Stimulated activated CD4-positive, alpha-beta T cell treated with anti-CD3 and anti-CD28 coated beads, Interleukin-4, amount 100 ng/mL, for 1 hour (primary cell): ENCODE results near the gene TAOK2.
"Not testable (repeated sequence)": the region's sequence is repeated elsewhere in the genome, so short reads cannot be mapped to it uniquely, and the experiment has no call there.

ENCODE experiments used
- DNase-seq: peaks from one replicate; pipeline ENCODE4 v3.0.0-alpha.2; 2020

The TAOK2 gene

DNA sequence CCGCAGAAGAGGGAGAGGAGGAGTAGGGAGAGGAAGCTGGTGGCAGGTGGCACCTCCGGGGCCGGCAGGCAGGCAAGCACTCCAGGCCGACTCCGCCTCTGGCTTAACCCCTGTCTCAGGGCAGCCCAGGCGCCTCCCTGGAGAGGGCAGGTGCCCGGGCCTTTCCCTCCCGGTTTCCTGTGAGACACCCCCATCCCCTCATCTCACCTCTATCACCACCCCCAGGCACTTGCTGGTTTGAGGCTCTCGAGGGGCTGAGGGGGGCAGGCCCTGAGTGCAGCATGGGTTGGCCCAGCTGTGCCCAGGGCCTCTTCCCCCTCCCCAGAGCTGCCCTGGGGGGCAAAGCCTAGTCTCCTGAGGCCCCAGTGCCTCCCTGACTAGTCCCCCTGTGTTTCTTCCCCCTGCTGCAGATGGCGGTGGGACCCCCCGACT lies 31.2 kb downstream of the TAOK2 start:
- no peak for DNase-seq

DNA sequence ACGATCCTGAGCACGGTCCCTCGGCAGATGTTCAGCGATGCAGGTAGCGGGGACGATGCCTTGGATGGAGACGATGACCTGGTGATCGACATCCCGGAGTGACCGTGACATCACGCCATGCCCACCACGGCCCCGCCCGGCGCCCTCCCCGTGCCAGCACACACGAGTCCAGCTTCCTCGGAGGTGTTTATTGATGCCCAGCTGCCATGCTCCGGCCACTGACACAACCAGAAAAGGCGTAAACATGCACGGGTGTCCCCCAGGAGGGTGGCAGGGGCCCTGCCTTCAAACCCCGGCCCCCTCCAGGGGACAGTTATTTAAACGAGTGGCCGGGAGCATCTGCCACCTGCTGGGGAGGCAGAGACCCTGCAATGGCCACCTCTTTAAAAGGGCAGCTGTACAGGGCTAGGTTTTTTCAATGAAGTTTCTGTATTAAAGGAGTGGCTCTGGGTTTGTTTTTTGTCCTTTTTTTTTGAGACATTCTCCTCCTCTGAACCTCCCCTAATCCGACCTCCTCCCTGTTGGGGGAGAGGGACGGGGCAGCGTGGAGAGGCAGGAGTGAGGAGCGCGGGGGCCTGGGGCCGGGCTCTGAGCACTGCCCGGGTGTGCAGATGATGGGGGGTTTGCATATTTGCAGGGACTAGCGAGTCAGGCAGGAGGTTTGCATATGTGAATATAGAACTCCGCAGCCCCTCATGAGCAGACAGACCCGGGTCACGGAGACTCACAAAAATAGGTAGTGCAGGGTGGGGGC lies 31.9 kb downstream of the TAOK2 start:
- DNase-seq = peak; percentile 46

DNA sequence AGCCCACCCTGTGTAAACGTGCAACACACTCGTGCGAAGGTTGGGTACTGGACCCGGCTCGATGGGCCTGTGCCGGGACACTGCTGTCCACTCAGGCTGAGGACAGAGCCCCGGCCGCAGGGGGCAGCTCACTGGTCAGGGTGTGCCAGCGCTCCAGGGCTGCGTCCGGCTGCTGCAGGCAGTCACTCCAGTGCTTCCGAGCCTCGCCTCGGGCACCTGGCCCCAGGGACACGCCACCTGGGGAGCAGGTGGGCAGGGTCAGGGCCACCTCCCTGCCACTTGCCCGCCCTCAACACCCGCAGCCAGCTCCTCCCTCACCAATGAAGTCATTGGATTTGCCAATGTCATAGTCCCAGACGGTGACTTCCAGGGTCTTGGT lies 32.4 kb downstream of the TAOK2 start:
- DNase-seq = no peak

DNA sequence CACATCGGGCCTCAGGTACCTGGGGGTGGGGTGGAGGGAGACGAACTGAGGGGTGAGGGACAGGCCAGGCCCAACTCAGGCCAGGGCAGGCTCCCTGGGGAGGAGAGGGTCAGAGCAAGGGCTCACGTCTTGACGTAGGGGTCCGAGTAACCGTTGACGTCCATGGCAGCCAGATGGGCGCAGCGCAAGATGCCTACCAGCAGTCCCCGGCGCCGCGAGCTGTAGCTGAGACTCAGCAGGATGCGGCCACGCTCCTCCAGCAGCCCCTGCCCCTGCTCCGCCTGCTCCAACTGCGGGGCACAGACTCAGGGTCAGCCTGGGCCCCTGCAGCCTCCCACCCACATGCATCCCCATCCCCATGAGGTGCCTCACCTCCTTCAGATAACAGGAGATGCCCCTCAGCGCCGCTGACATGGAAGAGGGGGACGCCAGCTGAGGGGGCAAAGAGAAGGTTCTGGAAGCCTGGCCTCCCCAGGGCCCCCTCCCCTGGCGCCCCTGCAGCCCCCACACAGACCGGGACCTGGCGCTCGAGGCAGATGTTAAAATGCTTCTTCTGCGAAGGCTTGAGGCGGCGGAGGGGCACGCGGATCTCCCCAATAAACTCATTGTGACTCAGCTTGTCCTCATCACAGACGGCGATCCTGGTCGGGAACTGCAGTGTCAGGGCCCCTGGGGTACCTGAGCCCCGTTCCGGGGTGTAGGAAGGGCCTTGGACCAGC lies 33.1 kb downstream of the TAOK2 start:
- DNase-seq = no peak

DNA sequence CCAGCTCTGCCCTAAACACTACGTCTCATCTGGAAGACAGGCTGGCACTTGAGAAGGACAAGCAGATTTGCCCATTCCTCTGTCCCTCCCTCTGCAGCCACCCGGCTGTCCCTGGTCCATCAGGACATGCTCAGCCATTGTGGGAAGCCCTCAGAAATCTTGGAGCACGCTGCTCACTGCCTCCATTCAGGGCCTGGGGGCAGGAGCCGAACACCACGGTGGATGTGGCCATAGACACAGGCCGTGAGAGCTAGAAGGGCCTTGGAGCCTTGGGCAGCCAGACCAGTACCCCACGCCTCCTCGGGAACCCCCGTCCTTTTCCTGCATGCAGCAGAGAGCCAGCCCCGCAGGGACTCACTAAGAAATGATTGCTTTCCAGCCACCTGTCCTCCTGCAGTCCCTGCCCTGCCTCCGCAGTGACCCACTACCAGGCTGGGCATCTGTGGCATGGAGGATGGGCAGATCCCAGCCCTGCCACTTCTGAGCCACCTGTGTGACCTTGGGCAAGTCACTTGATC lies 33.8 kb downstream of the TAOK2 start:
- DNase-seq = no peak

DNA sequence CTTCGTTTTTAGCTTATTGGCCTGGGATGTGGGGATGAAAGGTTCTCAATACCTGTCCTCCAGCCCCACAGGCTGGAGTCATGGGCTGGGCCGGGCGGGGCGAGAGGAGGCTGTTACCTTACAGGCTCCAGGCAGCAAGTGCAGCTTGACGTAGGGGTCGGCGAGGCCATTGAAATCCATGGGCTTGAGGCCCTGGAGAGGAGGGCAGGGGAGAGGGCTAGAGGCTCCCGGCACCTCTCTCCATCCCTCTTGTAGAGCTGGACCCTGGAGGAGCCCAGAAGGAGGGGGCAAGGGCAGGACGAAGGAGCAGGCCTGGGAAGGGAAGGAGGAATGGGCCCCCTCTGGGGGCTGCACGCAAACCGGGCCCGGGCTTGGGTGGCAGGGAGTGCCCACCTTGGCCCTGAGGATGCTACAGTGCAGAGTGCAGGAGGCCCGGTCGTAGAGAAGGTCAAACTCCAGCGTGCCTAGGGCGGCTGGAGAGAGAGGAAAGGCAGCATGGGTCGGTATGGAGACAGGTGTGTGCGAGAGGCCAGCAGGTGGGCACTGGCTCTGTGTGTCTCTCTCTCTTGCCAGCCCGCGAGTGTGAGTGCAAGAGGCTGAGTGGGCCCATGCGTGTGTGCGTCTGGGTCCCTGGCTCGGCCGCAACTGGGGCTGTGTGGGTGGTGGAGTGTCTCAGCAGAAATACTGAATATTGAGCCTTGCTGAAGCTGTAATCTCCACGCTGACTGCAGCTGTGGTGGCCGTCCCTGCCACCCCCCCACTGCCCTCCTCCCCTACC lies 35.6 kb downstream of the TAOK2 start:
- DNase-seq = no peak

DNA sequence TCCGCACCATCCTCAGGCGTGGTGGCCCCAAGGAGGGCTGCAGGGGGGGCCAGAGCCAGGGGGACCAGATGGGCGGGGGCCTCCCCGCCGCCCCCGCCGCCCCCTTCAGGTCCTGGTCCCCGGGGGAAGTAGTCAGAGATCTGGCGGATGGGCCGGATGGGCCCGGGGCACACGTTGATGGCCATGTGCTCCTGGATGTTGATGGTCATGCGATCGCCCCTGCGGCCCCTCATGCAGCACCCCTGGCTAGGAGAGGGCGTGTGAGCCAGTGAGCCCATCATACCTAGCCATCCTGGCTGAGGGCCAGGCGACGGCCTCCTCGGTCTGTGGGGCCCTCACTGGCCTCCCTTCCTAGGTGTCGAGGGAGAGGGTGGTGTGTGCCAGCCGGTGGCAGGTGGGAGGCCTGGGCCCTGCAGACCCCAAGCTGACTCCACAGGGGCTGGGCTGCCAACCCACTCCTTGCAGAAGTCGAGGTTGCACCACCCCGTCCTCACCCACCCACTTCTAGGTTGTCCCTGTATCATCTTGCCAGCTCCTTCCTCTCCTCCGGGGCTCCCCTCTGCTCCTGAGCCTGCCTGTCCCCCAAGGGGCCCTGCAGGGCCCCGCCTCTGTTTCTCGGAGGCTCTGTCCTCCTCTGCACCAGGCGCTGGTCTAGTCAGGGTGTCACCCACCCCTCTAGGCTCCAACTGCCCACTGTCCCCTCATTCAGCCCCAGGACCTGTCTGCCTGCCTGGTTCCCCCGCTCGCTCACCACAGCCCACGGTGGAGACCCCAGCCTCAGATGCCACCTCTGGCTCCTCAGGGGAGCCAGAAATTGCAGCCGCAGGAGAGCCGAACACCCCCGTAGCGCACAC lies 36.5 kb downstream of the TAOK2 start:
- no peak for DNase-seq

DNA sequence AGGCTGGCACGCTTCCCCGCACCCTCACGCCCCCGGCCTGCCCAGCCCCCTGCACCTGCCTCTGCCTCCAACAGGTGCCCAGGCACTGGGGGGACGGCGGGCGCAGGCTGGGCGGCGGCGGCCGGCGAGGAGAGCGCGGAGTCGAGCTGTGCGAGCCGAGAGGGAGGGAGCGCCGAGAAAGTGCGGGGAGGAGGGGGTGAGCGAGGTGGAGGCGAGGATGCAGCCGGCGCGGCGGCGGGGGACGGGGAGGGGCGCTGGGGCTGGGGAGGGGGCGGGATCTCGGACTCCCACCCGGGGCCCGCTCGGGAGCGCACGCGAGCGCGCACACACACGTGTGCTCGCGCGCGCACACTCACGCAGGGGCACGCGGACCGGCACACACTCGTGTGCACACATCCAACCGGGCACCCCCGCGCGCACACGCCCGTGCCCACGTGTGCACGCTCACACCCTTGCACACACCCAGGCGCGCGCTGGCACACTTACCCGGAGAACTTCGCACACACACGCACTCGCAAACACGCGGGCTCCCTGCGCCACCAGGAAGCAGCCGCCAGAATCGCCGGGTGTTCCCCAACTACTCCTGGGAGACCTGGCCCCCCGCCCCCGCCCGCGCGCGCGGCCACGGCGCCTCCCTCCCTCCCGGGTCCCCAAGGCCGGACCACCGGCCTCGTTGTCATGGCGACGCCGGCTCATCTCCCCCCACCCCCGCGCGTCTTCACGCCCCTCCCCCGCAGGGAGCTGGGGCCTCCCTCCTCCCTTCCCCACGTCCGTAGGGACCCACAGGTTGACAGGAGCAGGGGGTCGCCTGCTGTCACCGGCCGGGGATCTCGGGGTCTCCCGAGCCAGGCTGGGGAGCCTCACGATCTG lies 37.4 kb downstream of the TAOK2 start, which contains the start of gene DOC2A:
Gene DOC2A (minus strand): TSS at position 184 of the 870 bp plus-strand sequence. CDS start 805 bp downstream, outside the sequence.
- DNase-seq = peak; percentile 51

DNA sequence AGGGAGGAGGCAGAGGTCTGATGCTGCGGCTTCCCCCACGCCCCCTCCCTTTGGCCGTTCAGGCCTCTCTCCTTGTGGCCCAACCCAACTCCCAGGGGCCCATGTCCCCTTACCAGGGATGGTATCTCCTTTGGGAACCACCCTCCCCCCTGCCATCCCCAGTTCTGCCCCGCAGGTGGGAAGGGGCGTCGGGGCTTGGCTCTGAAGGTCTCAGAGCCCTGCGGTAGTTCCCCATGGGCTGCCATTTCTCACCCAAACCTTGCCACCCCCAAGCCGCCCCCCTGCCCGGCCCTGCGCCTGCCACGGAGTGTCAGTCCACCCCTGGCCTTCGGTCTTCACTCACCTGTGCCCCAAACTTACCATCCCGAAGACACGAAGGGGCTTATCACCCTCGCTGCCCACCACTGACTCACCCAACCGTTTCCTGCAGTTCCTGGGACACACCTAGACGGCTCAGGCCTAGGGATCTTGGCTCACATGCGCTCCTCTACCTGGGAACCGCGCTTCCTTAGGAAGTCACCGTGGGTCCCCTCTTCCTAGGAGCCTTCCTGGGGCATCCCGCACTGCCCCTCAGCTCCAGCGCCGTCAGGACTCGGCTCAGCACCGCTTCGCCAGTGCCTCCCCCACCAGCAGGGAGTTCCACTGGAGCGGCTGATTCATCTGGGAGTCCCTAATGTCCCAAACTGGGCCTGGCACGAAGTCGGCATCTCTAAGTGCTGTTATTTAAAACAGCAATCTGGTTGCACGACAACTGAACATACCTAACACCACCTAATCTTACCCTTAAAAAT lies 38.2 kb downstream of the TAOK2 start:
- no peak for DNase-seq

DNA sequence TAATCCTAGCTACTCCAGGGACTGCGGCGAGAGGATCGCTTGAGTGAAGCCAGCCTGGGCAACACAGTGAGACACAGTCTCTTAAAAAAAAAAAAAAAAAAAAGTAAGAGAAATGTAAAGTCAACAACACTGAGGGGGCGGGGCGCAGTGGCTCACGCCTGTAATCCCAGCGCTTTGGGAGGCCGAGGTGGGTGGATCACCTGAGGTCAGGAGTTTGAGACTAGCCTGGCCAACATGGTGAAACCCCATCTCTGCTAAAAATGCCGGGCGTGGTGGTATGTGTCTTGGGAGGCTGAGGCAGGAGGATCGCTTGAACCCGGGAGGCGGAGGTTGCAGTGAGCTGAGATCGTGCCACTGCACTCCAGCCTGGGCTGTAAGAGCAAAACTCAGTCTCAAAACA lies 38.9 kb downstream of the TAOK2 start:
- DNase-seq = not testable (repeated sequence)

DNA sequence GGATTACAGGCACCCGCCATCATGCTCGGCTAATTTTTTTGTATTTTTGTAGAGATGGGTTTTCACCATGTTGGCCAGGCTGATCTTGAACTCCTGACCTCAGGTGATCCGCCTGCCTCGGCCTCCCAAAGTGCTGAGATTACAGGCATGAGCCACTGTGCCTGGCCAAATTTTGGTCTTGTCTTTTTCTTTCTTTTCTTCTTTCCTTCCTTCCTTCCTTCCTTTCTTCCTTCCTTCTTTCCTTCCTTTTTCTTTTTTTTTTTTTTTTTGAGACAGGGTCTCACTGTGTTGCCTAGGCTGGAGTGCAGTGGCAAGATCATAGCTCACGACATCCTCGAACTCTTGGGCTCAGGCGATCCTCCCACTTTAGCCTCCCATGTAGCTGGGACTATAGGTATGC lies 41.8 kb downstream of the TAOK2 start:
- DNase-seq = not testable (repeated sequence)

DNA sequence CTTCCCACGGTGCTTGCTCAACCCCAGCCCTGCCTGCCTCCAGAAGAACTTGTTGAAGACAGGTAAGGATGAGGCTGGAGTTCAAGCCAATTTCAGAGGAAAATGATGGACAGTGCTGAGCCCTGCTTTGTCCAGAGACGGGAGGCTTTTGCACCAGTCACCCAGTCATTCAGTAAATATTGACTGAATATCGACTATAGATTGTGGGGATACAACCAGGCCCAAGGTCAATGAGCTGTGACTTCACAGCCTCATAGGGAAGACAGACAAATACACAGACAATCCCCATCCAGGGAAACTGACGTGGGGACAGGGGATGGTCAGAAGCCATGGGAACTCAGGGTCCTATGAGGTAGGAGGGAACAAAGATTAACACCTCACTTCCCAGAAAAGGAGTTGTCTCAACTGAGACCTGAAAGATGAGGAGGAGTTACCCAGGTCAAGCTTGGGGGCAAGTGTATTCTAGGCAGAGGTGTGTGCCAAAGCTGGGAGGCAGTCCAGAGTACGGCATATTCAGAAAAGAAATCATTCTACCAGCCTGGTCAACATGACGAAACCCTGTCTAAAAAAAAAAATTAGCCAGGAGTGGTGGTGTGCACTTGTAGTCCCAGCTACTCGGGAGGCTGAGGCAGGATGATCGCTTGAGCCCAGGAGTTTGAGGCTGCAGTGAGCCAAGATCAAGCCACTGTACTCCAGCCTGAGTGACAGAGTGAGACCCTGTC lies 43.0 kb downstream of the TAOK2 start:
- no peak for DNase-seq

DNA sequence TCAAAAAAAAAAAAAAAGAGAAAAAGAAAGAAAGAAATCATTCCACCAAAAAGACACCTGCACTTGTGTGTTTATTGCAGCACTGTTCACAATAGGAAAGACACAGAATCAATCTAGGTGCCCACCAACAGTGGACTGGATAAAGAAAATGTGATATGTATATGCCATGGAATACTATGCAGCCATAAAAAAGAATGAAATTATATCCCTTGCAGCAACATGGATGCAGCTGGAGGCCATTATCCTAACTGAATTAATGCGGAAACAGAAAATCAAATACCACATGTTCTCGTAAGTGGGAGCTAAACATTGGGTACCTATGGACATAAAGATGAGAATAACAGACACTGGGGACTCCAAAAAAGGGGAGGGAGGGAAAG lies 43.6 kb downstream of the TAOK2 start:
- DNase-seq = no peak

DNA sequence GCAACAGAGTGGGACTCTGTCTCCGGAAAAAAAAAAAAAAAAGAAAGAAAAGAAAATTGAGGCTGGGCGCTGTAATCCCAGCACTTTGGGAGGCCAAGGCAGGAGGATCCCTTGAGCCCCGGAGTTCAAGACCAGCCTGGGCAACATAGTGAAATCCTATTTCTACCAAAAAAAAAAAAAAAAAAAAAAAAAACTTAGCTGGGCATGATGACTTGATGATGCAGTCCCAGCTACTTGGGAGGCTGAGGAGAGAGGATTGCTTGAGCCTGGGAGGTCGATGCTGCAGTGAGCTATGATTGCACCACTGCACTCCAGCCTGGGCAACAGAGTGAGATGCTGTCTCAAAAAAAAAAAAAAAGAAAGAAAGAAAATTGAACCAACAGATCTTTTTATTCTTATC lies 44.3 kb downstream of the TAOK2 start:
- DNase-seq = not testable (repeated sequence)

DNA sequence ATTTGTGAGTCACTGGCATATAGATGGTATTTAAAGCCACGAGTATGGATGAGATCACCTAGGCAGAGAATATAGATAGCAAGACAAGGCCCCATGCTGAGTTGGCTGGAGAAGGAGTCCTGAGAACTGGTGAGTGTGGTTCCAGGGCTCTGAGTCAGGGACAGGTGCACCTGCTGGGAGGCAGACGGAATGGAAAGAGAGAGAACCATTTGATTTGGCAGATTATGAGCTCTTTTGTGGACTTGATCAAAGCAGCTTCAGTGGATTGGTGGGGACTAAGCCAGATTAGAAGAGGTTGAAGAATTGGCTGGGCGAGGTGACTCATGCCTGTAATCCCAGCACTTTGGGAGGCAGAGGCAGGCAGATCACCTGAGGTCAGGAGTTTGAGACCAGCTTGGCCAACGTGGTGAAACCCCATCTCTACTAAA lies 45.1 kb downstream of the TAOK2 start:
- DNase-seq = no peak

DNA sequence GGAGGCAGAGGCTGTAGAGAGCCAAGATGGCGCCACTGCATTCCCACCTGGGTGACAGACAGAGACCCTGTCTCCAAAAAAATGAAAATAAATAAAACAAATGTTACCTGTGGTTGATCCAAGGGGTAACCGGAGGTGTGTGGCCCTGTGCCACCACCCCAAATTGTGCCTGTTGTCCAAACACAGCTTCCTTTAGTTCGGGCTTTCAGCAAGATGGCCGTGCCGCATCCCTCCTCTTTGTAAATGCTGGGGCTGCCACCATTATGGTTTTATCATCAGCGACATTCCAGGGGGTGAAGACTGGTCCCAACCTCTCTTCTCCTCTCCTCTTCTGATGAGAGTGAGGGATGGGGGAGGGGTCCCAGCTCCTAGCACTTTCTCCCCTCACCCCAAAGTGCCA lies 49.2 kb downstream of the TAOK2 start, which contains the start of gene C16orf92:
Gene C16orf92 (plus strand): TSS at position 312 of the 400 bp plus-strand sequence. CDS start 143 bp downstream, outside the sequence.
- DNase-seq = no peak

DNA sequence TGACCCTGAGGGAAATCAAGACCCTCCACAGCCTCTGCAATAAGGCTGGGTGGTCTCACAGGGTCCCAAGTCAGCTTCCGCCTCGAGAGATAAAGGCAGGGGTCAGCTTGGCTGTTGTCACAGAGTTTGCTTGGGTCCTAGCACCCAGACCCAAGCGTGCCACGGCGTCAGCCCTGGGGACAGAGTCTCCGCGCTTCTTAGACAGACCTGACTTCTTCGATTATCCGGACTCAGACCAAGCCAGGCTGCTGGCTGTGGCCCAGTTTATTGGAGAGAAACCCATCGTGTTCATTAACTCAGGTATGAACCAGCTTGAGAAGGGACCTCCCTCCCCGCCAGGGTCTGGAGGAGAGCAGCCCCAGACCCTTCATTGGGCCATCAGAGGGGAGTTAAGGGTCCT lies 49.9 kb downstream of the TAOK2 start:
- no peak for DNase-seq

DNA sequence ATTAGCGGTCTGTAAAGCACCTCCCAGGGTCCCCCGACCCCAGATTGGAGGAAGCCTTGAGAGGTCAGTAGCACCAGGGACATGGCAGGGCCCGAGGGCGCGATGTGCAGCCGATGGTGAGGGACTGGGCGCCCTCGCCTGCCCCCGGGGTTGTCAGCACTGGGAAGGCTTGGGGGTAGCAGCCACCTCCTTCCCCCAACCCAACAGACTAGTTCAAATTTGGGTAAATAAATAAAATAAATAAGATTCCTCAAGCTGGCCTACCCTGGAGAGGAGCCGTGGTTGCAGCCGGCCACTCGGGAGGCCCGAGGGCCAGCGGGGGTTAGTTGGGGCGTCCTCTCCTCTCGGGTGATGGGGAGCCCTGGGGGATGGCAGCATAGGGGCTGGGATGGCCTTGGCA lies 50.8 kb downstream of the TAOK2 start:
- no peak for DNase-seq

DNA sequence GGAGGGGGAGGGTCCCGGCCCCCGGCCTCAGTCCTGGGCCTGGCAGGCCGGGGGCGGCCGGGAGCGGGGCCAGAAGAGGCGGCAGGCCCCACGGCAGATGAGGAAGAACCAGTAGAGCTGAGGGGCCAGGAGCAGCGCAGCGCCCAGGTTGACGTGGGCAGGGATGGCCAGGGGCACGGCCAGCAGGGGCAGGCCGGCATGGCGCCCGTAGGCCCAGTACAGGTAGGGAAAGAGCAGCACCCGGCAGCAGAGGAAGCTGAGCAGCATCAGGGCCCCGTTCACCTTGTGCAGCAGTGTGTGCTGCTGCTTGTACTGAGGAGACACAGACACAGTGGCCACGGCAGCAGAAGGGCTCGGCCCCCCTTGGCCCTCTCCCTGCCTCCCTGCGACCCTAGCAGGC lies 51.5 kb downstream of the TAOK2 start:
- DNase-seq = no peak

DNA sequence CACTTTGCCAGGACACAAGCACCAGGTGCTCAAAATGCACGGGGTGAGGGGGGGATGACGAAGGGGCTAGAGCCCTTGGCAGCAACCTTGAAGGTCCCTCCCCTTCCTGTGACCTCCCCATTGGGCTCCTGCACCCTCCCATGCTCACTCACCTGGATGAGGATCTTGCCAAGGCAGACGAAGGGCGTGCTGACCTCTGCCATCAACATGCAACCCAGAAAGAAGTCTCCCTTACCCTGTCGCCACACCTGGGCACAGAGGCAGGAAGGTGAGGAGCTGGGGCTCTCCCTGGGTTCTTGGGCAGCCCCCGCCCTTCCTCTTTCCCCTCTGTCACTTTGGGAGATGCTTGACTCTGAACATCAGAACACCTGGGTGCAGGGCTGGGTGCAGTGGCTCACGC lies 51.9 kb downstream of the TAOK2 start:
- no peak for DNase-seq
